Sigmoid colon (tissue), 7 donors: Measurements from ENCODE around the gene RNU1-2. TPM values are rescaled to one million over a fixed set of nuclear protein-coding genes. Genes with fewer than 3 reads are reported as not detected.
"Not testable (repeated sequence)": the region's sequence is repeated elsewhere in the genome, so short reads cannot be mapped to it uniquely, and the experiment has no call there.

Source experiments
- DNase-seq: peaks from one replicate; pipeline ENCODE4 v3.0.0-alpha.2; 2019
- H3K27ac ChIP-seq, 4 donors: fragments of 200-600 bp; sonication (generic); one replicate each; pipeline ENCODE4 v1.5.1; 2016 to 2019; ENCODE audit warnings: mild to moderate bottlenecking in 1 of 4
- H3K27me3 ChIP-seq, 3 donors: fragments of 200-600 bp; sonication (generic); one replicate each; pipeline ENCODE4 v1.5.1; 2019; ENCODE audit warnings: mild to moderate bottlenecking in 1 of 3
- H3K36me3 ChIP-seq, 4 donors: fragments of 200-600 bp; sonication (generic); one replicate each; pipeline ENCODE4 v1.5.1; 2016 to 2019
- H3K4me1 ChIP-seq, 4 donors: fragments of 200-600 bp; sonication (generic); one replicate each; pipeline ENCODE4 v1.5.1; 2017 to 2019
- H3K4me3 ChIP-seq, 4 donors: fragments of 200-600 bp; sonication (generic); one replicate each; pipeline ENCODE4 v1.5.1; 2017 to 2019; ENCODE audit warnings: mild to moderate bottlenecking in 2 of 4, moderate library complexity in 1 of 4
- H3K9me3 ChIP-seq, 4 donors: fragments of 200-600 bp in 3 of 4; sonication (generic) in 3 of 4; one replicate each; pipeline versions ENCODE4 v1.5.1 to v1.6.1; 2013 to 2019
- CTCF ChIP-seq, 4 experiments: fragments of 450-650 bp in 3 of 4; fragments of 200-600 bp in 1 of 4; IDR thresholded peaks; one replicate each; pipeline ENCODE4 v1.5.1; 2016 to 2019; ENCODE audit warnings: antibody characterized with exemption in 4 of 4, mild to moderate bottlenecking in 3 of 4, moderate library complexity in 2 of 4
- EP300 ChIP-seq, 4 donors: sonication (generic); formaldehyde crosslinking; IDR thresholded peaks; one replicate each; pipeline ENCODE4 v1.6.1; 2017; ENCODE audit warnings: antibody characterized with exemption in 4 of 4
- POLR2A ChIP-seq, 2 donors: fragments of 450-650 bp; IDR thresholded peaks; one replicate each; pipeline ENCODE4 v1.6.1; 2016; ENCODE audit warnings: antibody characterized with exemption in 2 of 2, mild to moderate bottlenecking in 2 of 2, moderate library complexity in 2 of 2
- POLR2AphosphoS5 ChIP-seq, 4 donors: sonication (generic); formaldehyde crosslinking; IDR thresholded peaks; one replicate each; pipeline ENCODE4 v1.6.1; 2017; ENCODE audit warnings: antibody characterized with exemption in 4 of 4
- WGBS, 2 donors: extraction: QIAGEN DNeasy Blood & Tissue Kit; methylation state at CpG; one replicate each; pipeline ENCODE4 v1.1.7; 2013; 5-methylcytosine and 5-hydroxymethylcytosine counted together
- intact Hi-C: fragments of 100-400 bp; cut with DNase I; formaldehyde crosslinking; loops from one replicate; pipeline ENCODE4 v1.15.1; 2023
- polyA plus RNA-seq, 3 donors: library from polyadenylated mRNA; stranded (reverse); fragments of 200-250 nt; gene quantifications; one replicate each; pipeline ENCODE4 v1.2.3, GENCODE V29; 2013
- total RNA-seq, 4 donors: library from RNA; depleted of rRNA; stranded (reverse); fragments of >200 nt; gene quantifications; one replicate each; pipeline ENCODE4 v1.1.0, GENCODE V29; 2016
- donor health status: healthy with polysubstance abuse.
- donor health status: Bipolar disorder and iron deficiency.
- donor health status: healthy.

The RNU1-2 gene
- total and polyA plus RNA-seq, 7 donors, result under 0.01 TPM; not detected in 3

GRCh38 chr1:16913833-16914662 is 18.3 kb downstream of the RNU1-2 start:
- Histone ChIP-seq H3K4me3 (peak overlapping the region; percentile 52 to 96 (median 83)), H3K4me1 (peaks cover 0 to 33% (median 18%) of the 10 kb centered on the region in 4 donors), H3K27me3 (no peaks in the 10 kb centered on the region), H3K36me3 (no peaks in the 10 kb centered on the region), H3K27ac (peak overlapping the region; percentile 83 to 91 (median 86)), H3K9me3 (no peaks in the 10 kb centered on the region)
- DNase-seq, result peak; percentile 97
- WGBS, 2 donors, result 1% methylated on average over 109 of the region's 109 CpGs
- intact Hi-C loops, result loop anchor here (5.0 to 10.0 kb wide), 2 partner anchors 299 to 623 kb away; partner anchors contain the start of genes ARHGEF10L and NBPF1
- TF ChIP-seq EP300 (IDR thresholded peaks at IDR 0.05) (no peak), POLR2AphosphoS5 (IDR thresholded peaks at IDR 0.05) (peak; percentile 39 to 92 (median 78)), POLR2A (IDR thresholded peaks at IDR 0.05) (peak; percentile 10 to 15), CTCF (IDR thresholded peaks at IDR 0.05) (no peak)

- intact Hi-C loops, result loop anchor here (5.0 to 10.0 kb wide), 2 partner anchors 300 to 622 kb away; partner anchors contain the start of genes ARHGEF10L and NBPF1
- WGBS, 2 donors, result 54 to 60% methylated on average over 15 of the region's 15 CpGs
- not testable (repeated sequence) for H3K27me3 ChIP-seq, H3K9me3 ChIP-seq, H3K36me3 ChIP-seq
- DNase-seq, result peak; percentile 65
- Histone ChIP-seq H3K4me3 (peak overlapping the region in 3 of 4 donors; percentile 78 to 96 (median 88)), H3K4me1 (peaks cover 0 to 33% (median 18%) of the 10 kb centered on the region in 4 donors), H3K27ac (peak overlapping the region; percentile 83 to 91 (median 86))
Observed at GRCh38 chr1:16914928-16915626, 19.3 kb downstream of the RNU1-2 start.

- DNase-seq, result peak; percentile 65
- H3K4me3 ChIP-seq, result no peak overlapping the region
- peak overlapping the region in 2 of 4 donors; percentile 88 to 91 for H3K27ac ChIP-seq
- TF ChIP-seq POLR2AphosphoS5 (IDR thresholded peaks at IDR 0.05) (no peak), EP300 (IDR thresholded peaks at IDR 0.05) (no peak), CTCF (IDR thresholded peaks at IDR 0.05) (no peak), POLR2A (IDR thresholded peaks at IDR 0.05) (no peak)
- WGBS, 2 donors, result 78 to 85% methylated on average over 4 of the region's 4 CpGs
- H3K9me3 ChIP-seq, result no peaks in the 10 kb centered on the region
- intact Hi-C loops, result loop anchor here (10.0 kb wide), 1 partner anchor 301 kb away; the partner anchor contains the start of gene NBPF1
- H3K4me1 ChIP-seq, result peaks cover 0 to 33% (median 18%) of the 10 kb centered on the region in 4 donors
- no peaks in the 10 kb centered on the region for H3K36me3 ChIP-seq
- H3K27me3 ChIP-seq, result no peaks in the 10 kb centered on the region
Observed at GRCh38 chr1:16915627-16915973, 19.8 kb downstream of the RNU1-2 start.

GRCh38 chr1:16916036-16916880 is 20.5 kb downstream of the RNU1-2 start:
- intact Hi-C loops, result loop anchor here (10.0 kb wide), 1 partner anchor 301 kb away; the partner anchor contains the start of gene NBPF1
- H3K36me3 ChIP-seq, DNase-seq, H3K4me3 ChIP-seq, H3K9me3 ChIP-seq, H3K27ac ChIP-seq, H3K27me3 ChIP-seq: not testable (repeated sequence)
- H3K4me1 ChIP-seq, result peaks cover 0 to 35% (median 20%) of the 10 kb centered on the region in 4 donors
- 84 to 88% methylated on average over 10 of the region's 10 CpGs for WGBS, 2 donors

GRCh38 chr1:16918371-16918770 is 22.6 kb downstream of the RNU1-2 start:
- TF ChIP-seq POLR2A (IDR thresholded peaks at IDR 0.05) (no peak), CTCF (IDR thresholded peaks at IDR 0.05) (no peak)
- intact Hi-C loops, result loop anchor here (10.0 kb wide), 1 partner anchor 304 kb away; the partner anchor contains the start of gene NBPF1
- peaks cover 0 to 9% (median 0%) of the 10 kb centered on the region in 3 donors for H3K27me3 ChIP-seq
- DNase-seq, result no peak
- H3K27ac ChIP-seq, result no peak overlapping the region
- no peak overlapping the region for H3K4me3 ChIP-seq
- WGBS, 2 donors, result 85 to 87% methylated on average over 3 of the region's 3 CpGs
- peaks cover 0 to 34% (median 23%) of the 10 kb centered on the region in 4 donors for H3K4me1 ChIP-seq
- H3K9me3 ChIP-seq, result no peaks in the 10 kb centered on the region
- no peaks in the 10 kb centered on the region for H3K36me3 ChIP-seq

GRCh38 chr1:16918936-16919665 is 23.3 kb downstream of the RNU1-2 start:
- not testable (repeated sequence) for DNase-seq, H3K4me3 ChIP-seq, H3K27me3 ChIP-seq, H3K27ac ChIP-seq, H3K36me3 ChIP-seq, H3K9me3 ChIP-seq
- intact Hi-C loops, result loop anchor here (10.0 kb wide), 1 partner anchor 304 kb away; the partner anchor contains the start of gene NBPF1
- WGBS, 2 donors, result 89 to 92% methylated on average over 15 of the region's 15 CpGs
- H3K4me1 ChIP-seq, result peaks cover 0 to 31% (median 20%) of the 10 kb centered on the region in 4 donors
